ENCODE data around the gene MARCHF7.
"Not testable (repeated sequence)": the region's sequence is repeated elsewhere in the genome, so short reads cannot be mapped to it uniquely, and the experiment has no call there.

MARCHF7 gene

DNA sequence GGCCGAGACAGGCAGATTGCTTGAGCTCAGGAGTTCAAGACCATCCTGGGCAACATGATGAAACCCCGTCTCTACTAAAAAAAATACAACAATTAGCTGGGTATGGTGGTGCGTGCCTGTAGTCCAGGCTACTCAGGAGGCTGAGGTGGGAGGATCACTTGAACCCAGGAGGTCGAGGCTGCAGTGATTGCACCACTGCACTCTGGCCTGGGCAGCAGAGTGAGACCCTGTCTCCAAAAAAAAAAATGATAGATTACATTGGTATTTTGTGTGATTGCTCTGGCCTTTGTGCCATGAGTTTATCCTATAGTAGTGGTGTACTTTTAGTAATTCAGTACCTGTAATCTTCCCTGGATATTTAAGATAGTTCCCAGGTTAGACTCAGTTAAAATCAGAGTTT lies 4.1 kb downstream of the MARCHF7 start:
- not testable (repeated sequence) for DNase-seq (ENCODE audit: extremely low read depth in 1 of 2, low read depth in 1 of 2)

GRCh38 chr2:159716857-159717256 lies 4.6 kb downstream of the MARCHF7 start:
- DNase-seq (ENCODE audit: extremely low read depth in 1 of 2, low read depth in 1 of 2): no peak

DNA sequence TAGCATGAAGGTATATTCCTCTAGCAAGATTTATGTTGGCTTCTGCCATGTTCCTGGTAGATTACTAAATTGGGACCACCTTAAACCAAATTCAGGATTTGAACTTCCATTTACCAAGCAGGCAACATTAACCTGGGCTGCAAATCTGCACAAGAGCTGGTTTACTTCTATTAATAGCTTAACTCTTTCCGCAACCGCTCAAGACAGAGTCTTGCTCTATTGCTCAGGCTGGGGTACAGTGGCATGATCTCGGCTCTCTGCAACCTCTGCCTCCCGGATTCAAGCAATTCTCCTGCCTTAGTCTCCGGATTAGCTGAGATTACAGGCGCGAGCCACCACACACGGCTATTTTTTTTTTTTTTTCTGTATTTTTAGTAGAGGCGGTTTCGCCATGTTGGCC lies 8.4 kb downstream of the MARCHF7 start:
- no peak for DNase-seq (ENCODE audit: extremely low read depth in 1 of 2, low read depth in 1 of 2)

DNA sequence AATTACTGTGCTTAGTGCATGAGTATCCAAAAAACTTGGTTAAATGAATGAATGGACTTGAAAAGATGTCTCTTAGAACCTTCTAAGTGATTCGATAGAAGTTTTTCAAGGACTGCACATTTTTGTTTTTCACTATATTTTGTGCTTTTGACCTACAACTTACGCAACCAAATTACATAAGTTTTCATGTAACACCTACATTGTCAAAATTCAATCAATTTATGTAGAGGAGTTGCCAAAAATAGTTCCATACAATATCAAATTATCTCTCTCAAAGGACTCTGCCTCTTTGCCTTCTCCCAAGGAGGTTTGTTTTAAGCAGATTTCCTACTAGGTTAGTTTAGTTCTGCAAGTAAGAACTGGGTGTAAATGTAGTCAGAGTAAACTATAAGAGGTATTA lies 10.3 kb downstream of the MARCHF7 start:
- DNase-seq (ENCODE audit: extremely low read depth in 1 of 2, low read depth in 1 of 2): no peak

DNA sequence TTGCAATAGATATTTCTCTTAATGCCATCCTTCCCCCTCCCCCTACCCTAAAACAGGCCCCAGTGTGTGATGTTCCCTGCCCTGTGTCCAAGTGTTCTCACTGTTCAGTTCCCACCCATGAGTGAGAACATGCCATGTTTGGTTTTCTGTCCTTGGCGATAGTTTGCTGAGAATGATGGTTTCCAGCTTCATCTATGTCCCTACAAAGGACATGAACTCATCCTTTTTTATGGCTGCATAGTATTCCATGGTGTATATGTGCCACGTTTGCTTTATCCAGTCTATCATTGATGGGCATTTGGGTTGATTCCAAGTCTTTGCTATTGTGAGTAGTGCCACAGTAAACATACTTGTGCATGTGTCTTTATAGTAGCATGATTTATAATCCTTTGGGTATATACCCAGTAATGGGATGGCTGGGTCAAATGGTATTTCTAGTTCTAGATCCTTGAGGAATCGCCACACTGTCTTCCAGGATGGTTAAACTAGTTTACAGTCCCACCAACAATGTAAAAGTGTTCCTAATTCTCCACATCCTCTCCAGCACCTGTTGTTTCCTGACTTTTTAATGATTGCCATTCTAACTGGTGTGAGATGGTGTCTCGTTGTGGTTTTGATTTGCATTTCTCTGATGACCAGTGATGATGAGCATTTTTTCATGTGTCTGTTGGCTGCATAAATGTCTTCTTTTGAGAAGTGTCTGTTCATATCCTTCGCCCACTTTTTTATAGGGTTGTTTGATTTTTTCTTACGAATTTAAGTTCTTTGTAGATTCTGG lies 12.7 kb downstream of the MARCHF7 start:
- not testable (repeated sequence) for DNase-seq (ENCODE audit: extremely low read depth in 1 of 2, low read depth in 1 of 2)

DNA sequence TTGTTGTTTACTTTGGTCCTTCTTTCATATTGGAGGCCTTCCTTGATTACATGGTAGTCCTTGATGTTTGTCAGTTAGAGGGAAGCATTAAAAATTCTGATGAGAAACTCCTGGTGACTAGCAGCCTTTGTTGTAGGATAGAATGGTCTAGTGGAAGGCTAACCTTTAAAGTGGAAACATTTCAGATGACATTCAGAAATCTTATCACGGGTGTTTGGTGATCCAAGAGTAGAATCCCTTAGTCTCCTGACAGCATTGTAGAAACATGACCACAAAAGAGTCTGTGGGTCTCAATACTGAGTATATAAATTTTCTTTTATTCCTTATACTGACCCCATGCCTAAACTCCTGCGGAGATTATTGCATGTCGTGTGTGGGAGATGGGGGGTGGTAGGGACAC lies 13.4 kb downstream of the MARCHF7 start:
- DNase-seq (ENCODE audit: extremely low read depth in 1 of 2, low read depth in 1 of 2): no peak

DNA sequence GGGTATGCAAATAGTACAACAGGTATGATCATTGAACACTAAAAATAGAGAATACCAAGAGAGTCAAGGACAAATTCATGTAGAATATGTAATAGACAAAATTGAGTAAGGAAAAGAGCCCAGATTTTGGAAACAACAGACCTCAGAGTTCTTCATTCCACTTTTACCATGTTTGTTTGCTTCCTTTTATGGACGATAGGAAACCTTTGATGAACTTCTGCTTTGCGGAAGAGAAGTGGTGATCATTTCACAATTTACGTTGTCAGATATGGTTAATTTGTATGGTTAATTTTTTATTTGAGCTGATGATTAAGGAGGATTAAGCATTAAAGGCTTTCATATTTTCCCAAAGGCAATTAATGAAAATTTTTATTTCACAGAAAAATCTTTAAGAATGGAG lies 16.3 kb downstream of the MARCHF7 start:
- DNase-seq (ENCODE audit: extremely low read depth in 1 of 2, low read depth in 1 of 2): no peak

- DNase-seq (ENCODE audit: extremely low read depth in 1 of 2, low read depth in 1 of 2): no peak
These were observed 23.3 kb downstream of the MARCHF7 start for GRCh38 chr2:159735648-159736047.

DNA sequence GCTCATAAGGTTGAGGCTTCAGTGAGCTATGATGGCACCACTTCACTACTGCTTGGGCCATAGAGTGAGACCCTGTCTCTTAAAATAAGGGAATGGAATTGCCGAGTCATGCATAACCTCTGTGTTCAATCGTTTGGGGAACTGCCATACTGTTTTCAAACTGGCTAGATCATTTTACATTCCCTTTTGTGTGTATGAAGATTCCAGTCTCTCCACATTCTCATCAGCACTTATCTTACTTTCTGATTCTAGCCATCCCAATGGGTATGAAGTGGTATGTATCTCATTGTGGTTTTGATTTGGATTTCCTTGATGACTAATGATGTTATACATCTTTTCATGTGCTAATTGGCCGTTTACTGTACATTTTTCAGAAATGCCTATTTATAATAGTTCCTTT lies 23.7 kb downstream of the MARCHF7 start:
- no peak for DNase-seq (ENCODE audit: extremely low read depth in 1 of 2, low read depth in 1 of 2)

GRCh38 chr2:159737292-159737916 lies 25.1 kb downstream of the MARCHF7 start:
- DNase-seq (ENCODE audit: extremely low read depth in 1 of 2, low read depth in 1 of 2): no peak

DNA sequence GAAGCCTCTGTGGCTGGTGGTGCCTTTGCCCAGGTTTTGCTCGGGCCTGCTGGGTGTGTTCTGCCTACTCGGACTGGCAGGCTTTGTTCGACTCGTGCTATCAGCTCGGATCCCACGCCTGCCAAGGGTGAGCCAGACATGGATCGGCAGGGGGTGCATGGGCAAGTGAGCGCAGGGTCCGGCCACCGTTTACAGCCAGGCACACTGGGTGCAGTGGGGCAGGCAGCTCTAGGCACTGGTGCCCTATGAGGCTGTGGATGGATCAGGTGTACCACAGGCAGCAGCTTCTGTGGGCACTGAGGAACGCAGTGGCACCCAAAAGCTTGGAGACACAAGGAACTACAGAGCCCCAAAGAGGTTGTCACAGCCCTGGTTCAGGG lies 25.6 kb downstream of the MARCHF7 start:
- no peak for DNase-seq (ENCODE audit: extremely low read depth in 1 of 2, low read depth in 1 of 2)

GRCh38 chr2:159738509-159739390 lies 26.4 kb downstream of the MARCHF7 start:
- no peak for DNase-seq (ENCODE audit: extremely low read depth in 1 of 2, low read depth in 1 of 2)

GRCh38 chr2:159742846-159743245 lies 30.5 kb downstream of the MARCHF7 start:
- DNase-seq (ENCODE audit: extremely low read depth in 1 of 2, low read depth in 1 of 2): no peak

DNA sequence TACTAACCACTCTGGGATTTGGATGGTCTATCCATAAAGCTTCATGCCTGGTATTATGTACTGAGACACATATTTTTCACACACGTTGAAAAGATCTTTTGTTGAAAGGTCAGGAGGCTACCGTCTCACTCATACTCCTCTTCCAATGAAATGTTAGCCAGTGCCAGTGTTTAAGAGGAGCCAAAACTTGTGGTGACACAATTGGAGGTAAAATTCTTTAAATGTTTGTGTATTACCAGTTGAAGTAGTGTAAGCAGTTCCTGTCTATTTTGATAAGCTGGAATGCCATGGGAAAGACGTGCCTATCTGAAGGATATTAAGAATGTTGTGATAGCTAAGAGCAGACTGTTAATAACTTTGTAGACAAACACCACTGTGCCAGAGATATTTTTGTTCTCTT lies 32.1 kb downstream of the MARCHF7 start:
- DNase-seq (ENCODE audit: extremely low read depth in 1 of 2, low read depth in 1 of 2): no peak

GRCh38 chr2:159745237-159745636 lies 32.9 kb downstream of the MARCHF7 start:
- DNase-seq (ENCODE audit: extremely low read depth in 1 of 2, low read depth in 1 of 2): not testable (repeated sequence)

DNA sequence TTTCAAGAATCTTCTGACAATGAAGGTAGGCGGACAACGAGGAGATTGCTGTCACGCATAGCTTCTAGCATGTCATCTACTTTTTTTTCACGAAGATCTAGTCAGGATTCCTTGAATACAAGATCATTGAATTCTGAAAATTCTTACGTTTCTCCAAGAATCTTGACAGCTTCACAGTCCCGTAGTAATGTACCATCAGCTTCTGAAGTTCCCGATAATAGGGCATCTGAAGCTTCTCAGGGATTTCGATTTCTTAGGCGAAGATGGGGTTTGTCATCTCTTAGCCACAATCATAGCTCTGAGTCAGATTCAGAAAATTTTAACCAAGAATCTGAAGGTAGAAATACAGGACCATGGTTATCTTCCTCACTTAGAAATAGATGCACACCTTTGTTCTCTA lies 35.8 kb downstream of the MARCHF7 start:
- DNase-seq (ENCODE audit: extremely low read depth in 1 of 2, low read depth in 1 of 2): no peak

GRCh38 chr2:159750873-159751272 lies 38.6 kb downstream of the MARCHF7 start:
- no peak for DNase-seq (ENCODE audit: extremely low read depth in 1 of 2, low read depth in 1 of 2)

- no peak for DNase-seq (ENCODE audit: extremely low read depth in 1 of 2, low read depth in 1 of 2)
These were observed 41.5 kb downstream of the MARCHF7 start for GRCh38 chr2:159753797-159754196.

DNA sequence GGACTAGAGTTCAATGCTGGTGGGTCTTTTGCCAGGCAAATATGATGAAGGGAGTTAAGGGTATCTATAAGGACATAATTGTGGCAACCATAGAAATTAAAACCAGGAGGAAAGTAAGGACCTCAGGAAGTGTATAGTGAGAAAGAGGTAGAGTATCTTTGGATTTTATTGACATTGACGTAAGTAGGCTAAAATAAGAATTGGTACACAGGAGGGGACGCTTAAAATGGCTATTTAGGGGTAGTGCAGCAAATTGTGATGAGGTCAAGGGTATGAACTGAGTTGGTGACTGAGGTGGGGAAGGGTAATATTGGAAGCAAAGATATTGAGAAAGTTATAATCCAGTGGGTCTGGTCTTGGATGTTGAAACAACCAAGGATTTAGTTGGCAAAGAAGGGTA lies 42.7 kb downstream of the MARCHF7 start:
- no peak for DNase-seq (ENCODE audit: extremely low read depth in 1 of 2, low read depth in 1 of 2)

- DNase-seq (ENCODE audit: extremely low read depth in 1 of 2, low read depth in 1 of 2): peak in 1 of 2 donors; percentile 11
These were observed 43.5 kb downstream of the MARCHF7 start for GRCh38 chr2:159755788-159756187.

- no peak for DNase-seq (ENCODE audit: extremely low read depth in 1 of 2, low read depth in 1 of 2)
These were observed 45.9 kb downstream of the MARCHF7 start for GRCh38 chr2:159758239-159758638.

DNA sequence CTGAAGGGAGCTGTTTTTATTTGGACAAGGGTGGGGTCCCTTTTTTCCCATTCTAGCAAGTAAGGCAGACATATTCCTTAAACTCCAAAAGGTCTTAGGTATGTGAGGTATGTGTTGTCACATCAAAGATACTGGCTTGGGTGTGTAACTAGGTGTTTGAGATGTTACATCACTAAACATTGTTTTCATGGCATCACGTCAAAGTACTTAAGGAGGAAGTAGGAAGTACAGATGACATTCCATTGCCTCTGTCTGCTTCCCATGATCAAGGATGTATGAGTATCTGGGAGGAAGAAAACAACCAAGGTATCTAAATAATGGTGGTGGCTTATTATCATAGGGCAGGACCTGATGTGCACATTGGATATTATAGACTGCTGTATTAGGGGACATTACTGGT lies 46.4 kb downstream of the MARCHF7 start:
- DNase-seq (ENCODE audit: extremely low read depth in 1 of 2, low read depth in 1 of 2): no peak

Data from stimulated activated CD8-positive, alpha-beta memory T cell treated with anti-CD3 and anti-CD28 coated beads, Interleukin-7, amount 100 ng/mL, for 48 hours (primary cell).